AG09309 (cell line): Measurements from ENCODE around the gene MCM3AP.

Experiments used
- DNase-seq: peaks from one replicate; pipeline ENCODE4 v3.0.0-alpha.2; 2010; ENCODE audit warnings: low read depth
- H3K4me3 ChIP-seq: 2 replicates; pipeline ENCODE4 v1.5.1; 2011; ENCODE audit warnings: mild to moderate bottlenecking, low read depth, low read length, moderate library complexity; ENCODE audit not compliant: control insufficient read depth
- TF ChIP-seq, protein P1 (sequence below): IDR thresholded peaks from 2 replicates; pipeline ENCODE4 v1.5.1; 2011; ENCODE audit warnings: mild to moderate bottlenecking, low read depth, low read length, inconsistent platforms; ENCODE audit not compliant: insufficient read depth, control insufficient read depth; ENCODE audit errors: missing control alignments

Gene MCM3AP

DNA sequence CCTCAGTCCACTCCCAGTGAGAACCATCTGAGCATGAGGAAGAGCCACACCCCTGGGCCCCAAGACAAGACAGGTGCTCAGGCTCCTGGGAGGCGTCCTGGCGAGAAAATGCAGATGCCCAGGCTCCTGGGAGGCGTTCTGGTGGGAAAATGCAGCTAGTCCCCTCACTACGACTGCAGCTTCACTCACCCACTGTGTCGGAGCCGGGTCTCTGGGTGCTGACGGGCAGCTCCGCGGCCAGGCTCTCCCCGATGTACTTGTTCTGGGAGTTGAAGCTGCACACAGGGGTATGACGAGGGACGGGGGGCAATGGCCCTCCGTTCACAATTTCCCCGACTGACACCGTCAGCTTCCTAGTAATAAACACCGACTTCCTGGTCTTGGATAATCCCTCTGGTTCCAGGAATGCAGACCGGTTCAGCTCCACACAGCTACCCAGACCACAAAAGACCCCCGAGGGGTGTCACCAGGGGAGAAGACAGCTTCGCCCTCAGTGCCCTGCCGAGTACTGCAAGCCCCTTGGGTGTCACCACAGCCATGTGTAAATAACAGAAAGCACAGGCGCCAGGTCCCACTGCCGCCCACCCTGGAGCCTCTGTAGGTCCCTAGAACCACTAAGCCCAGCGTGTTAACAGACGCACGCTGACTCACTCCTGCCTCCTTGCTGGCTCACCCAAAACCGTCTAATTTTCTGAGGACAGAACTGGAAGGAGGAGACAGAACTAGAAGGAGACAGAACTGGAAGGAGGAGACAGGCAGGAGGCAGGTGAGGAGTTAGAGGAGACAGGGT, 19.5 kb downstream of the MCM3AP start:
- no peak overlapping the region for H3K4me3 ChIP-seq
- no peak for DNase-seq
- TF ChIP-seq, protein P1, sequence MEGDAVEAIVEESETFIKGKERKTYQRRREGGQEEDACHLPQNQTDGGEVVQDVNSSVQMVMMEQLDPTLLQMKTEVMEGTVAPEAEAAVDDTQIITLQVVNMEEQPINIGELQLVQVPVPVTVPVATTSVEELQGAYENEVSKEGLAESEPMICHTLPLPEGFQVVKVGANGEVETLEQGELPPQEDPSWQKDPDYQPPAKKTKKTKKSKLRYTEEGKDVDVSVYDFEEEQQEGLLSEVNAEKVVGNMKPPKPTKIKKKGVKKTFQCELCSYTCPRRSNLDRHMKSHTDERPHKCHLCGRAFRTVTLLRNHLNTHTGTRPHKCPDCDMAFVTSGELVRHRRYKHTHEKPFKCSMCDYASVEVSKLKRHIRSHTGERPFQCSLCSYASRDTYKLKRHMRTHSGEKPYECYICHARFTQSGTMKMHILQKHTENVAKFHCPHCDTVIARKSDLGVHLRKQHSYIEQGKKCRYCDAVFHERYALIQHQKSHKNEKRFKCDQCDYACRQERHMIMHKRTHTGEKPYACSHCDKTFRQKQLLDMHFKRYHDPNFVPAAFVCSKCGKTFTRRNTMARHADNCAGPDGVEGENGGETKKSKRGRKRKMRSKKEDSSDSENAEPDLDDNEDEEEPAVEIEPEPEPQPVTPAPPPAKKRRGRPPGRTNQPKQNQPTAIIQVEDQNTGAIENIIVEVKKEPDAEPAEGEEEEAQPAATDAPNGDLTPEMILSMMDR: no peak

DNA sequence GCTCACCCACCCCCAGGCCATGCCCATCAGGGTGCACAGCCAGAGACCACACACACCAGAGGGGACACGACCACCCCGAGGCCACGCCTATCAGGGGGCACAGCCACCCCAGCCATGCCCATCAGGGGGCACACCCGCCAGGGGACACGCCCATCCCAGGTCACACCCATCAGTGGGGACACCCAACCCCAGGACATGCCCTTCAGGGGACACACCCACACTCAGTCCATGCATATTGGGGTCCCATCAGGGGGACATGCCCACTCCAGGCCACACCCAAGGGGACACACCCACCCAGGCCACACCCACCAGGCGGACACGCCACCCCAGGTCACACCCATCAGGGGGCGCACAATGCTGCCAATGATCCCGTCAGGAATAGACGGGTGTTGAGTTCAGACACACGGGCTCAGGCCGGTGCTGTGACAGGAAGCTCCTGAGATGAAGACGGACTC, 20.7 kb downstream of the MCM3AP start:
- TF ChIP-seq, protein P1: no peak
- no peak for DNase-seq
- no peak overlapping the region for H3K4me3 ChIP-seq

DNA sequence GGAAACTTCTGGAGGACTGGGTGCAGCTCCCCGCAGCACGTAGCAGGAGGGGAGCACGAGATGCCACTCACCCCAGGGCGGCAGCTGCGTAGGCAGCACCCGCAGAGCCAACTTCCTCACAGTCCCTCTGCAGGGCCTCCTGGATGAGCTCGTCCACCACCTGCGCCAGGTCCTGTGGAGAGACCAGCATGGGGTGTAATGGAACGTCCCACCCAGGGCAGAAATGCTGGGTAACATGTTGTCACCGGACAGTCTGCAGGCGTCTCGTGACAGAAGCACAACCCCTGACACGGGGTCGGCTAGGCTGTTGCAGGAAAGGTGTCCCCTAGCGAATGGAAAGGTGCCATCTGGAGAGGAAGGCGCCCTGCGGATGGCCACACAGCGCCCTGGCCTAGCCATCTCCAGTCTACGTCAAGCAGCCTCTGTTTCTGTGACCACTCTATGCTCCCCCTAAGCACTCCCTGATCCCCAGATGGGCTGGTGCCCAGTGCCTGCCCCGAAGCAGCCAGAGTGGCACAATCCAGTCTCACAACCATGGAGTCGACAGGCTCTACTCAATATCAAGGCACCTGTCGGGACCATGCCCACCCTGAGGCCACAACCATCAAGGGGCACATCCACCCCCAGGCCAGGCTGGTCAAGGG, 21.2 kb downstream of the MCM3AP start:
- H3K4me3 ChIP-seq: no peak overlapping the region
- no peak for DNase-seq
- TF ChIP-seq, protein P1: no peak

DNA sequence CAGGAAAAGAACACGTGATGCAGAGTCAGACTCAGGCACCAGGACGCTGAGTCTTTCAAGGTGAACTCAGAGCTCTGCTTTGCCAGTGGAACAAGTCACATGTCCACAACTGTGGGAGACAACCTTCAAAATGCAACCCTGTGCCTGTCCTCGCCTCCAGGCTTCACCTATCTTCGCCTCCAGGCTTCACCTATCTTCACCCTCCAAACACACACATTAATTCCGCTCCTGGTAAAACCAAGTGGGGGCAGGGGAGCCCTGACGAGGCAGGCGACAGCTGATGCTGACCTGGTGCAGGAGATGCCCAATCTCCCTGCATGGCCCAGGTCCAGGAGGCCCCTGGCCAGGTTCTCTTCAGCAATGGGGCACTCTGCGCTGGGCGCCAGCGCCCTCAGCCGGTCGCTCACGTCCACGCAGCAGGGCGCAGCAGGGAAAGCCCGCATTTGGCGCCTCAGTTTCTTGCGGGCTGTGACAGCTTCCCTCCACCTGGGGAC, 28.9 kb downstream of the MCM3AP start:
- no peak overlapping the region for H3K4me3 ChIP-seq
- no peak for DNase-seq
- TF ChIP-seq, protein P1: no peak

DNA sequence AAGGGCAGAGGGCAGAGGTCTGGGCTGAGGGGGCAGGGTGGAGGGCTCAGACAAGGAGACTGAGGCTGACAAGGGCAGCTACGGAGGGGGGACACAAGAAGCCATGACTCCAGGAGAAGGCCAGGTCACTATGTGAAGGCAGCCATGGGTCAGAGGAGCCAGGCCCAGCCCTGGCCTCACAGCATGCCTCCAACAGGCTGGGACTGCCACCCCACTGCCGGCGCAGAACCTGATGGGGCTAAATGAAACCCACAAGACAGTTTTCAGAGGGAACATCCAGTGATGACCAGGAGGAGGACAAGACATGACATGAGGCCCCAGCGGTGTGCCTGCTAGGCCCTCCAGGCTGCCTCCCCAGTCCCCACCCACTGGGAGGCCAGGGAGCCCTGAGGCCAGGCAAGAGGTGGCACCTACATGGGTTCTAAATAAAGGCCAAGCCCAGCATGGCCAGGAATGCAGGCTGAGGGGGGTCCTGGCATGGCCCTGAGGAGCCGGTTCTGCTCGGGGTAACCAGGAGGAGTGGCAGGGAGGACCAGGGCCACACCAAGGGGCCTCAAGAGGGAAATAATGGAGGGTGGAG, 29.6 kb downstream of the MCM3AP start:
- H3K4me3 ChIP-seq: no peak overlapping the region
- DNase-seq: no peak
- TF ChIP-seq, protein P1: no peak

DNA sequence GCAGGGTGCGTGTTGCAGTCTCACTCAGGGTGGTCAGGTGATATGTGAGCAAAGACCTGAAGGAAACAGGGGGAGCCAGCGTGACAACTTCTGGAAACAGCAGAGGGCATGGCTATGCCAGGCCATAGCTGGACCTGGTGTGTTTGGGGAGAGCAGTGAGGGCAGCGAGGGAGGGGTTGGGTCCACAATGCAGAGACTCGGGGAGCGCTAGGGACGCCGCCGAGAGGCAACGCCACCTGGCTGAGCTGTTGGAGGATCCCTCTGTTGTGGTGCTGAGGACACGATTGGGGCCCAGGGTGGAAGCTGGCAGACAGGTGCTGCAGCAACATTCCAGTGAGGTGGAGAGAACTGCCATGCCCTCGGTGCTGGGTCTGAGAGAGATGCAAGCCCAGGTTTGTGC, 30.2 kb downstream of the MCM3AP start:
- H3K4me3 ChIP-seq: no peak overlapping the region
- no peak for DNase-seq
- TF ChIP-seq, protein P1: no peak
